ENCODE data around the gene AKT1S1.

Gene AKT1S1

GRCh38 chr19:49852631-49853126 lies 24.5 kb downstream of the AKT1S1 start:
- no peak for DNase-seq

GRCh38 chr19:49851456-49852259 lies 25.5 kb downstream of the AKT1S1 start:
- DNase-seq, result no peak

DNA sequence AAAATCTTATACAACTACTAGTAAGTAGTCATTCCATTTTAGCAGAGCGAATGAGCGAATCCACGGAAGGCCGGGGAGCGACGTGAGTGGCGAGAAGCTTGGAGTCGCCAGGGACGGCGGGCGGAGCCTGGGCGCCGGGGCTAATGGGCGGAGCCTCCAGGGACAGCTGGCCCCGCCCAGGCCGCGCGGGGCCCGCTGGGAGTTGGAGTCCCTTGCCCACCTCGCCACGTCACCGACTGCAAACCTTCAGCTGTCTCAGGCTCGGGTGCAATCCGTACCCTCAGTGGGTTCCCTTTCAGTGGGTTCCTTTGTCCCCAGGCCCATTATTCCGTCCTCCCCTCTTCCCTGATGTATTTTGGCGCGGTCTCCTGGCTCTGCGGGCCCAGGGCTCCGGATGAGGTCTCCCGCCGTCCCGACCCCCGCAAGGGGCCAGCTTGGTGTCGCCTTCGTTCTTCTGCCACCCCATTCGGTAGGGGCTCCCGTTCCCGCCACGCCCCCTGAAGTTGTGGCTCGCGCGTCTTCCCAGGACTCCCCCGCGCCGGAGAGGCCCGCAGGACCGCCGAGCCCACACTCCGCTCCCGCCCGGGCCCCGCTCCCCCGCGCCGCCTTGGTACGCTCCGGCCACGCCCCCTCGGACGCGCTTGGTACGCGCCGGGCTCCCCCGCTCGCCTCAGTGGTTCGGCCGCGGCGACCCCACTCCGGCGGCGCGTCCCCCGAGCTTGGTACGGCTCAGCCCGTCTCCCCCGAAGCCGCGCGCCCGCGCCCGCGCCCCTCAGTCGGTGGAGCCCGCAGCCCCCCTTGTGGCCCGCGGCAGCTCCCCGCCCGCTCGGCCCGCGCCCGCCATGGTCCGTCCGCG lies 26.4 kb downstream of the AKT1S1 start, which contains the start of gene PTOV1:
PTOV1 (plus strand) TSS at position 673 of the 856 bp plus-strand sequence.
- peak; percentile 87 for DNase-seq

- no peak for DNase-seq
Observed at GRCh38 chr19:49850221-49850486, 27.0 kb downstream of the AKT1S1 start.

DNA sequence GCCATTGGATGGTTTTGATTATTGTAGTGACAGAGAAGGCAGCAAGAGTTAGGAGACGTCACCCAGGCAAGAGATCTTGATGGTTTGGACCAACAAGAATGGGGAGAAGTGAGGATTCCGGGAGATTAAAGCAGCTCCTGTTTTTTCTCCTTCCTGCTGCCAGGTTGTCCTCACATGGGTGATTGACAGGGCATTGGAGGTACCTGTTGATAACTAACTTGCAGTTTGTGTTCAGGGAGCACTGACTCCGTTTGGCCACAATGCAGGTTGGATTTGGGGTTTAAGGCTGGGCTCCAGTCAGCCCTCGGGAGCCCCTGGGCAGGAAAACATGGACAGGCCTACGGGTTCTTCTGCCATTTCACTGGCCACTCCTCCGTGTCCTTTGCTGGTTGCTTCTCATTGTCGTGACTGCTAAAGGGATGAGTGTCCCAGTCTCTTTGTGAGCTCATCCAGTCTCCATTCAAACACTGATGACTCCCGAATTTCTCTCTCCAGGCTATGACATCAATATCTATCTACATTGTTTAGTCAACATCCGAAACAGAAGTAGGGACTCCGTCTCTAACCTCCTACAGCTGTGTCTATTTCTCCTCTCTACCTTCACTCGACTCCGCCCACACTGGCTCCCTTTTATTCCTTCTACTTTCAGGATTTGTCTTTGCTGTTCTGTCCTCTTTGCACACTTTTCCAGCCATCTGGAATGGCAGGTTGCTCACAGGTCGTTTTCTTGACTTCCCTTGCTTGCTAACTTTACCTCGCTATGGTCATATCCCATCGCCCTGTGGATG lies 27.5 kb downstream of the AKT1S1 start:
- no peak for DNase-seq

- no peak for DNase-seq
Observed at GRCh38 chr19:49848938-49849337, 28.2 kb downstream of the AKT1S1 start.

GRCh38 chr19:49847731-49848696 lies 29.1 kb downstream of the AKT1S1 start:
- DNase-seq, result no peak

- no peak for DNase-seq
Observed at GRCh38 chr19:49846408-49846807, 30.7 kb downstream of the AKT1S1 start.

DNA sequence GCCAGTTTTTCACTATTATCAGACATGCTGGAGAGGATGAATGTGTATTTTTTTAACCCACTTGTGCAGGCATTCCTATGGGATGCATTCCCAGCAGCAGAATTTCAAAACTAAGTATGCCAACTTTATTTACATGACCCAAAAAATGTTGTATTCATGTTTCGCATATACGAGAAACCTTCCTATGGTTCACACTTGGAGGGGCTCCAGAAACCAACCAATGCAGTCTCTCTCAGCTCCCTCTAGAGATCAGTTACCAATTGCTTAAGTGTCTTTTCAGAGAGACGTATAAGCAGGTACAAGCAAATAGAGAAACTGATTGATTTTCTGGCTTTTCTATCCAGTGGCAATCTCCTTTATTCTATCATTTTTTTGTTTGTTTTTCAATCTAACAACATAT lies 31.7 kb downstream of the AKT1S1 start:
- no peak for DNase-seq

- DNase-seq, result no peak
Observed at GRCh38 chr19:49844138-49845095, 32.7 kb downstream of the AKT1S1 start.

- no peak for DNase-seq
Observed at GRCh38 chr19:49843265-49843664, 33.9 kb downstream of the AKT1S1 start.

GRCh38 chr19:49840736-49841249 lies 36.4 kb downstream of the AKT1S1 start:
- DNase-seq, result no peak

- no peak for DNase-seq
Observed at GRCh38 chr19:49840321-49840720, 36.8 kb downstream of the AKT1S1 start.

DNA sequence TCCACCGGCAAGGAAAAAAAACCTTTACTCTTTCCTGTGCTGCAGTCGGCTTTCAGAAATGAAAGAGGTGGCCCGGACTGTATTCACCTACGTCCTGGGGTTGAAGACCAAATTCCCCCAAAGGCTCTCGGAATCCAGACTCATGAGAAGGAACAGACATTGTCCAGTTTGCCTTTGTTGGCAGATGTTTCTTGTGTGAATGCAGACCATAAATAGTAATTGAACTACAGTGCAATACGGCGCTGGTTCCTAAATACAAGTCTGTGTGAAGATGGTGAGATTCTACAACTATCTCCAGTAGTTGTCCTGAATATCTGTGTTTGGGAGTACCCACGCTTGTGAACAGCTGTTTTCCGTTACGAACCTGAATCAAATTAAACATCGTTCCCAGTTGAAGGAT lies 37.4 kb downstream of the AKT1S1 start:
- DNase-seq, result no peak

DNA sequence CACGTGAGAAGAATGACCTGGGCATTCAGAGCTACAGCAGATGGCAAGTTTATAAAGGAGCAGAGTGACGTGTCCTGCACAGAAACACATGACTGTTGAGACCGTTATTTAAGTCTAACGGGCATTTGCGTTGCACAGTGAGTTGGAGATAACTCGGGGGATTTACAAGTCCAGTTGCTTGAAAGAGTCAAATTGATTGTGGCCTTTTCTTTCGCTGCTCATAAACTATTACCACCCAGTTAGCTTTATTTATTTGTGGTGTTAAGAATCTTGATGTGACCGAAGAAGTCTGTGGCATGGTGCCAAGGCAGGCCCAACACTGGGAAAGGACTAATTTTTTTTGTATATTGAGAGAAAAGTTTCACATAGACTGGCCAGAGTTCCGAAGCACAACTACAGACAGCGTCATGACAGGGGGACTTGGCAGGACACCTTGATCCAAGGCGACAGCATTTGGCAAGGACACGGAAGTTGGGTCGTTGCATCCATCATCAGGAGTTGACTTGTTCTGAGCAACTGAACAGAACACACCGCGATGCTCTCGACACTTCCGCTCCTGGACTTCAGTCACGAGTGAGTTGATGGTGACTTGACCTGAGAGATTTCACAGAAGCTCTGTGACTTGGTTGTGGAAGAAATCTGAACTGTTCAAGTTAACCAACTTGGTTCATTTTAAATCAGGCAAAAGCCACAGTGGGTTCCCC lies 38.1 kb downstream of the AKT1S1 start:
- DNase-seq, result no peak

- DNase-seq, result no peak
Observed at GRCh38 chr19:49837425-49837824, 39.7 kb downstream of the AKT1S1 start.

DNA sequence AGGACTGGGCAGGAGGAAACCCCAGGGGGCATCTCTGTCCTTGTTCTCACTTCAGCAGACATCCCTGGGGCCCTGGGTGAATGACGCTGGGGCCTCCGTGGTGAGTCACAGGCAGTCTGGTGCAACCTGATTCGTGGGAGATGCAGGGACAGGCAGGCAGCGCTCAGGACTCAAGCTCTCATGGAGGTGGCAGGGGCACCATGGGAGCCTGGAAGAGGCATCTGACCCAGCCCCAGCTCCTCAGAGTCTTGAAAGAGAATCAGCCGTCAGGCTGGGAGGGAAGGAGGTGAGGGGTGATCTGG lies 40.2 kb downstream of the AKT1S1 start:
- no peak for DNase-seq

DNA sequence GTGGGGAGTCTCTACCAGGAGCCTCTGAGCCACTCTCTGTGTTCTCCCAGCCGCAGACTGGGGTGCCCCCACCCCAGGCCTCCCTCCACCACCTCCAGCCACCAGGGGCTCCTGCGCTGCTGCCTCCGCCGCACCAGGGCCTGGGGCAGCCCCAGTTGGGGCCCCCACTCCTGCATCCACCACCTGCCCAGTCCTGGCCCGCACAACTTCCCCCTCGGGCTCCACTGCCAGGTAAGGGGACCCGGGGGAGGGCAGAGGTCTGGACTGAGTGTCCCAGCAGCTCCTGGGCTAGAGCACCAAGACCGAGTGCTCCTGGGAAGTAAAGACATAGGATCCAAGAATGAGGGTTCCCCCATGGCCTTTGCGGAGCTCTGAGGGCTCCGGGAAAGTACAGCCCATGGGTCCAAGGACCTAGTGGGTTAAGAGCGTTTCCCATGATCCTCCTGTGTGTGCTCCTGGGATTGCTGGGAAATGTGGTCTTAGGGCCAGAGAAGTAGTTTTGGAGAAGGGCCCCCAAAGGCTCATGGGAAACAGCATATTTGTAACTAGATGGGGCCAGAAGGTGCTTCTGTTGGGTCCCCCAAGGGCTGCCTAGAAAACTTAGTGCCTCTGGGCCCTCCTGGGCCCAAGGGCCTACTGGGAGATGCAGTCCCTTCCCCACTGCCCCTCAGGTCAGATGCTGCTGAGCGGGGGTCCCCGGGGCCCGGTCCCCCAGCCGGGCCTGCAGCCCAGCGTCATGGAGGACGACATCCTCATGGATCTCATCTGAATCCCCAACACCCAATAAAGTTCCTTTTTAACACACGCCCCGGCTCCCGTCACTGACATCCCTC lies 40.8 kb downstream of the AKT1S1 start:
- DNase-seq, result no peak

- no peak for DNase-seq
Observed at GRCh38 chr19:49835562-49835961, 41.6 kb downstream of the AKT1S1 start.
